GM18951 (cell line): ENCODE measurements around the gene RAB5A.
"Not testable (repeated sequence)": the region's sequence is repeated elsewhere in the genome, so short reads cannot be mapped to it uniquely, and the experiment has no call there.

ENCODE experiments used
- POLR2A ChIP-seq: IDR thresholded peaks from 4 replicates; pipeline ENCODE4 v1.6.1; 2011; ENCODE audit warnings: mild to moderate bottlenecking; ENCODE audit not compliant: insufficient read length, insufficient read depth; ENCODE audit errors: extremely low read depth
- in situ Hi-C: fragments of 300-500 bp; cut with MboI; formaldehyde crosslinking; loops from one replicate; pipeline ENCODE4 v1.12.0; 2022; ENCODE audit warnings: low sequenced_read_pairs, mixed read lengths, inconsistent platforms; ENCODE audit not compliant: unreplicated experiment

Gene RAB5A

DNA sequence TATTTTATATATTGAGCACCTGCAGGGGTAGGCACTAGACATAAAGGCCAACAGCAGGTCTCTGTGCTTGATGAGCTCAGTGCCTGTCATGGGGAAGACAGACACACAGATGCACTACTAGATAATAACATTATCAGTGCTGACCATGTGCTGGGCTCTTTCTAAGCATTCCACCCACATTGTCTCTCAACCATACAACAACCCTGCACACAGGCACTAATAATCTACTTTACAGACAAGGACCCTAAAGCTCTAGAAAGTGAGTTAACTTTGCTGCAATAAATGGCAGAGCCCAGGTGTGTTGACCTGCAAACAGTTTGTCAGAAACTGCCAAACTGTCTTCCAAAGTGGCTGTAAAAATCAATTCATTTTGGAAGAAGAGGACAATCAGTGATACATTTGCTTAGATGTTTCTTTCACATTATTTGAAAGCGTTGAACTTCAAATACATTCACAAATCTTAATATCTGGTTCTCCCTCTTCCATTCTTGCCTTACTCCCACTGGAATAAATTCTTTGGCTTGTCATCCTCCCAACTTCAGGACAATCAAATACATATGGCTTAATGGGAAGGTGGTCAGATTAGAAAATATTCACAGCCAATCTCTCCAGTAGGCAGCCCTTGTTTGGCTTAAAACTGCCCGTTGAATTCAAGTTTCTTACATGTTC lies 76.2 kb downstream of the RAB5A start:
- in situ Hi-C loops = no loop called here
- TF ChIP-seq POLR2A = no peak

DNA sequence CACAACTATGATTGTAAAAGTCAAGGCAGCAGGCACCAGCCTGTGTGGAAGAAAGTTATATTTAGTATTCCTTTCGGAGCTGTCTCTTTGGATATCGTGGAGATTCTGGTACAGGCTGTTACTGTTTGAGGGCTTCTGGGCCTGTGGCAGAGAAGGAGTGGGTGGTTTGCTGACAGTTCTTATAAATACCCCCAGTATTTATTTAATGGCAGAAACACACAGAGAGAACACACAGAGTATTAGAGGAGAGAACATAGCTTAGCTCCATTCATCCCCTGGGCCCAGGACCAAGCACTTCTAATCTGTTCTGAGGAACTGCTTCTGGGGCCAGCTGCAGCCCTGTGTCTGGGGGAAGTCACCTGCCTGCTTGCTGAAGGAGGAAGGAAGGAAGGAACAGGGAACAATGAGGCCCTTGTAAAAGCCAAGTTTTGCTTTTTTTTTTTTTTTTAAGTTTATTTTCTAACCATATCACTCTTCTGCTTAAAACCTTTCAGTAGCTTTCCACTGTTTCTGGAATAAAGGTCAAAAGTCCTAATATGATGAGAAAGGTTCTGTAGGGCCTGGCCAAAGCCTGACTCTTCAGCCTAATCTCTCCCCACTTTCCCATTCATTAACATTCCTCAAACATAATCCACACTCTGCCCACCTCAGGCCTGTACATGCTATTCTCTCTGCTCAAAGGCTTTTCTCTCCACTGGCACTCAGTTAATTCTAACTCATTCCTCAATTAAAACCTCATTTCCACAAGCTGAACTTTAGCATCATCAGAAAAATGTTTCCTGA lies 76.9 kb downstream of the RAB5A start:
- in situ Hi-C loops = no loop called here
- no peak for TF ChIP-seq POLR2A

DNA sequence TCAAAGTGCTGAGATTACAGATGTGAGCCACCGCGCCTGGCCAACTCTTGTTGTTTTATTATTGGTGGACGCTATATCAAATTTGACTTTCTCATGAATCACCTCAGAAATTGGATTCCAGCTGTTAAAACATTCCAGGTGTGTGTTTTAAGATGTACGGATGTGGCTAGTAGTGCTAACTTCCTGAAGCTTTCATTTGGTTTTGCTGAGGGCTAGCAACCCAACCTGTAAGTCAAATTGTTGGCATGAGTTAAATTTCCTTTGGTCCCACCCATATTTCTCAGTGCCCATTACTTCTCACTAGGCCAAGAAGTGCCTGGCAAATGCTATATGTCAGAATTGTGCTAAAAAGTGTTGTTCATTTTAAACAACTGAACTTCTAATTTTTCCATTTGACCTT lies 80.2 kb downstream of the RAB5A start:
- in situ Hi-C loops = no loop called here
- TF ChIP-seq POLR2A = no peak

DNA sequence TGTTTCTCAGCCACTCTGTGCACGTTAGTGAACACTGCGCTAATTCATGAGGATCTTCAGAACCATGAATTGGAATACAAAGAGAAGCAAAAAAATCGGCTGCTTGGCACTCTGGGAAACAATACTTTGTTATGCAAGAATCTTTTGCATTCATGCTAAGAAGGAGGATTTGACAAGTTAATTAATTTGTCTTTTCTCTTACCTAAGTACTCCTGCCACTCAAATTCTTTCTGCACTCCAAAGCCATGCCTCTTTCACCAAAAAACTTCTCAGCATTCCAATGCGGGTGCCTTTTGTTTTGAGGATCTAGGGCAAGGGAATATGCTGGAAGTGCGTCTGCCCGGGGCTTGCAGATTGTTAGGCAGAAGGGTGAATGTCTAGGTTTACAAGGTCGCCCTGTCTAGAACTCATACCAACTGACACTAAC lies 82.0 kb downstream of the RAB5A start:
- in situ Hi-C loops = no loop called here
- no peak for TF ChIP-seq POLR2A

DNA sequence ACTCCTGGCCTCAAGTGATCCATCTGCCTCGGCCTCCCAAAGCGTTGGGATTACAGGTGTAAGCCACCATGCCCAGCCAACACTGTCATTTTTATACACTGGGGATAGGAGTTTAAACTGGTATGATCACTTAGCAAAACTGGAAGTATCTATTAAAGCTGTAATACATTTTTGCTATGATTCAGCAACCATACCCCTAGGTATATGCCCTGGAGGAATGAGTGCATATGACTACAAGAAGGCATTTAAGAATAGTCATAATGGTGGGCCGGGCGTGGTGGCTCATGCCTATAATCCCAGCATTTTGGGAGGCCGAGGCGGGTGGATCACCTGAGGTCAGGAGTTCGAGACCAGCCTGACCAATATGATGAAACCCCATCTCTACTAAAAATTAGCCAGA lies 85.0 kb downstream of the RAB5A start:
- in situ Hi-C loops = not testable (repeated sequence)
